ENCODE results near the gene LIMS1.
"Not testable (repeated sequence)": the region's sequence is repeated elsewhere in the genome, so short reads cannot be mapped to it uniquely, and the experiment has no call there.

The LIMS1 gene, protein sequence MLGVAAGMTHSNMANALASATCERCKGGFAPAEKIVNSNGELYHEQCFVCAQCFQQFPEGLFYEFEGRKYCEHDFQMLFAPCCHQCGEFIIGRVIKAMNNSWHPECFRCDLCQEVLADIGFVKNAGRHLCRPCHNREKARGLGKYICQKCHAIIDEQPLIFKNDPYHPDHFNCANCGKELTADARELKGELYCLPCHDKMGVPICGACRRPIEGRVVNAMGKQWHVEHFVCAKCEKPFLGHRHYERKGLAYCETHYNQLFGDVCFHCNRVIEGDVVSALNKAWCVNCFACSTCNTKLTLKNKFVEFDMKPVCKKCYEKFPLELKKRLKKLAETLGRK

GRCh38 chr2:108533832-108534583 is at the start of gene LIMS1:
TSS of gene LIMS1 (plus strand) at chr2:108534470. CDS start at chr2:108534563, 93 bp downstream.
- peak; percentile 87 to 91 for DNase-seq

- no peak for DNase-seq
Observed at GRCh38 chr2:108485253-108485652, 49.0 kb upstream of the LIMS1 start.

DNA sequence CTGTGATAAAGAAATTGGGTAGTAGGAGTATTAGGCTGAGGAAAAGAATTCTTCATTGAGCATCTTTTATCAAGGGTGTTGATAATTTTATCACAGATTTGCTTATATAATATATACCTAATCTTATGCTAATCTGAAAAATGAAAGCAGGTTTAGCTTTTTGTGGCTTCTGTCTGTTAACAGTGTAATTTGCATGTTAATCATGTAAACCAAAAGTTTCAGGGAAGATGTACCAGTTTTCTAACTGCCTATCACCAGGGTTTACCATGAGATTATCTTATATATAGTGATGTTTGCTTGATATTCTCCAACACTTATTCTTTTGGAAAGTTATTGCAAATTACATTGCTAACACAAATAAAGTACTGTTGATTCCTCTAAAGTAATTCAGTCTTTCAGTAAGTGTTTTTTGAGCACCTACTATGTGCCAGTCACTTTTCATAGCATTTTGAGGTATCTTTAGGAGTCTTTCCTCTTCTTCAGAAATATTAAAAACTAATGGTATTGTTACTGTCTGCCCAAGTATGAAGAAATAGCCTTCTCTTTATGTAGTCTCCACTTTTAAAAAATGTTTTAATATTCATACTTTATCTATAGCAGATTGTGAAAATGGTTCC is 43.7 kb upstream of the LIMS1 start:
- no peak for DNase-seq

GRCh38 chr2:108491848-108492247 is 42.4 kb upstream of the LIMS1 start:
- no peak for DNase-seq

- no peak for DNase-seq
Observed at GRCh38 chr2:108492364-108492763, 41.9 kb upstream of the LIMS1 start.

DNA sequence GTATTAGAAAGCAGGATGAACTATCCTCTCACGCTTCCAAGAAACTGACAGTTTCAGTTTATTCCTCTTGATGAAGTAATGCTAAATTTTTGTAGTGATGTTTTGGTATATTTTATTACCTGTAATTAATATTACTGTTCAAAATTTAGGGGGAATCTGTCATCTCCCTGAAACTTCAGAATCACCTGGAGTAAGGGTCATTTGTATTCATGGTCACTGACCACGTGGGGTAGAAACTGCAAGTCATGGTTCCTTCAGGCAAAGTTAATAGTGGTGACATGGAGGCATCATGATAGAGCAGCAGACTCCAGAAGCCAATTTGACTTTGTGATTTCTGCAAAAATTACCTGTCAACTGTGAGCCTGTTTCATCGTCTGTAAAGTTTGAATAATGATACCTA is 38.1 kb upstream of the LIMS1 start:
- DNase-seq = not testable (repeated sequence)

DNA sequence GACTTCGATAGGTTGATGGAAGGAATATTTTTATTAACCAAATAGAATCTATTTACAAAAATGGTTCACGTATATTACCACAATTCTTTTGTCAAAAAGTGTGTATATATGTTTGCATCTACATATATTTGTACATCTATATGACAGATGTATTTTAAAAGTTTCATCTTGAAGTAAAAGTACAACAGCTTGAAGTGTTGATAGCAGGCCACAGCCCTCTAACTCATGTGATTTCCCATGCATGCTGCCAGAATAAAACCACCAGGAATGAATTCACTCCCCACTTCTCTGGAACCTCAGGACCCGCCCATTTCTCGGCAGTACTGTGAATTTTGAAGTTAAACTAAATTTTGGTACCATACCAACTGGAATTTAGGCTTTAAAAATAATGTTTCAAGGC is 26.6 kb upstream of the LIMS1 start:
- not testable (repeated sequence) for DNase-seq

- not testable (repeated sequence) for DNase-seq
Observed at GRCh38 chr2:108512431-108512830, 21.8 kb upstream of the LIMS1 start.

- DNase-seq = not testable (repeated sequence)
Observed at GRCh38 chr2:108514478-108514877, 19.8 kb upstream of the LIMS1 start.

DNA sequence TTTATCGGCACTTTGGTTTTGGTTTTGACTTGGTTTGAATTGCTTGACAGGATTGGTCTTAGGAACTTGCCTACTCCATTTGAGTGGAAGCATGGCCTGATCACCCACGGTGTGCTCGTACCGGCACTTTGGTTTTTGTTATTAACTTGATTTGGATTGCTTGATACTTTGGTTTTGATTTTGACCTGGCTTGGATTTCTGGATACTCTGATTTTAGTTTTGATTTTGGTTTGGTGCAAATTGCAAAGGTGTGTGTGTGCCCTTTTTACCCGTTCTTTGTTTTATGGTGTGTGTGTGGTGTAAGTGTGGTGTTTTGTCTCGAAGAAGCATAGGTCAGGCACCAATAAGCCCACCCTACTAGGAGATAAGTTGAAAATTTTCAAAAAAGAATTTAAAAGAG is 9.6 kb upstream of the LIMS1 start:
- not testable (repeated sequence) for DNase-seq

DNA sequence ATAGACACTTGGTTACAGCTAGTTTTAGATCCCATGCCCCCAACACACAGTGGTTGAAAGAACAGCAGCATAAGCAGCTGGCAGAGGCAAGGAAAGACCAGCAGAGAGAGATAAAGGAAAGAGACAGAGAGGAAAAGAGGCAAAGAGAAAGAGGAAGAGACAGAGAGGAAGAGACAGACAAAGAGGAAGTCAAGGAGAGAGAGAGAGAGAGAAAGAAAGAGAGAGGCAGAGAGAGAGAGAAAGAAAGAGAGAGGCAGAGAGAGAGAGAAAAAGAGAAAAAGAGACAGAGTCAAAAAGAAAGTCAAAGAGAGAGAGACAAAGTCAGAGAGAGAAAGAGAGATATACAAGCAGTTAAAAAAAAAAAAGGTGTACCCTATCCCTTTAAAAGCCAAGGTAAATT is 9.0 kb upstream of the LIMS1 start:
- DNase-seq = not testable (repeated sequence)

- no peak for DNase-seq
Observed at GRCh38 chr2:108531674-108532055, 2.6 kb upstream of the LIMS1 start.

DNA sequence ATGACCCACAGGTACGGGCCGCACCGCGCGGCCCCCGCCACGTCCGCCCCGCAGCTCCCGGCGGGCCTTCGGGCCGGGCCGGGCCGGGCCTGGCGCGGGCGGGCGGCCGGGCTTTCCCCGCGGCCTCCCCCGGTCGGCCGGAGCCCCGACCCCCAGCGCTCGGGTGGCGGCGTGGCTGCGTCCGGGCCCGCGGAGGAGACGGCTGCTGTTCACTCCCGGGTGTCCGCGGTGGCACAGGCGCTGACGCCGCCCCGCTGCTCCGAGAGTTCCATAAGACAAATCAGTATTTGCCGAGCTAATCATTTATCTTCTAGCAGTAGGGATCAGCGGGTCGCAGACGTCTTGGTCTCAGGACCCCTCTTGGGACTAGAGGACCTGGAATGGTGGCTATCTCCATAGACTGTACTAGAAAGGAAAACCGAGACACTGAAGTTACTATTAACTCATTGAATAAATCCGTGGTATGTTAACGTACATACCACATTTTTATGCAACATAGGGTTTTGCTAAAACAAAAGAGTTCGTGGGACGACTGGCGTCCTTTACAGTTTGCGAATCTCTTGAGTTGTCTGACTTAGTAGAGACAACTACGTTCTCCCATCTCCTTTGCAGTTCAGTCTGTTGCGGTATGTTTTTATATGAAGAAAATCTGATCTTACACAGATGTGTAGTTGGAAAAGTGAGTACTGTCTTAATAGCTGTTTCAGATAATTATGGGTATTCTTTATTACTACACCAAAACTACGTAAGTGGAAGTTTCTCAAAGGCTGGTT is 500 bp downstream of the LIMS1 start:
- peak; percentile 31 to 36 for DNase-seq

DNA sequence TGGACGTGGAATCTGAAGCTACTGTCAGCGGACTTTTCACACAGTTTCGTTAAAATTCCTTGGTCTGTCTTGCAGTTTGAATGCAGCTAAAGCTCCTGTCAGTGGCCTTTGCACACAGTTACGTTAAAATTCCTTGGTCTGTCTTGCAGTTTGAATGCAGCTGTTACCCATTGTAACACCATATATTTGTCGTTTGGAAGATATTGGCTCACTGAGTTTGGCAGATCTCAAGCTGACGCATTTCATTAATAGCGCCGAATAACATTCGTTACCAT is 1.0 kb downstream of the LIMS1 start:
- no peak for DNase-seq

DNA sequence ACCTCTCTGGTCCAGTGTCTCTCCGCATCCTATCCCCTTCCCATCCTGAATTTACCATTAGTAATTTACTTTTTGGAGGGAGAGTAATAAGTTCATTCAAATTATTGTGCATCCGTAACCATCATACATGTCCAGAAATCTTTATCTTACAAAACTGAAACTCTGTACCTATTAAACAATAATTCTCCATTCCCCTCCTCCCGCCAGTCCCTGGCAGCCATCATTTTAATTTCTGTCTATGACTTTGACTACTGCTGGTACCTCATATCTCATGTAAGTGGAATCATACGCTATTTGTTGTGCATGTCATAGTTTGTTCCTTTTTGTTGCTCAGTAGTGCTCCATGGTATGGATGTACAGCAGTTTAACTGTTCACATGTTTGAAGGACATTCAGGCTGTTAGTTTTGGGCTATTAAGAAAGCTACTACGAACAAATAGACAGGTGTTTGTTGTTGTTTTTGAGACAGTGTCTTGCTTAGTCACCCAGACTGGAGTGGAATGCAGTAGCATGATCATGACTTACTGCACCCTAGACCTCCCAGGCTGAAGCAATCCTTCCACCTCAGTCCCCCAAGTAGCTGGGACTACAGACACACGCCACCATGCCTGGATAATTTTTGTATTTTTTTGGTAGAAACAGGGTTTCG is 2.0 kb downstream of the LIMS1 start:
- DNase-seq = no peak

- DNase-seq = no peak
Observed at GRCh38 chr2:108536911-108537310, 2.6 kb downstream of the LIMS1 start.

- no peak for DNase-seq
Observed at GRCh38 chr2:108538000-108538625, 3.8 kb downstream of the LIMS1 start.

DNA sequence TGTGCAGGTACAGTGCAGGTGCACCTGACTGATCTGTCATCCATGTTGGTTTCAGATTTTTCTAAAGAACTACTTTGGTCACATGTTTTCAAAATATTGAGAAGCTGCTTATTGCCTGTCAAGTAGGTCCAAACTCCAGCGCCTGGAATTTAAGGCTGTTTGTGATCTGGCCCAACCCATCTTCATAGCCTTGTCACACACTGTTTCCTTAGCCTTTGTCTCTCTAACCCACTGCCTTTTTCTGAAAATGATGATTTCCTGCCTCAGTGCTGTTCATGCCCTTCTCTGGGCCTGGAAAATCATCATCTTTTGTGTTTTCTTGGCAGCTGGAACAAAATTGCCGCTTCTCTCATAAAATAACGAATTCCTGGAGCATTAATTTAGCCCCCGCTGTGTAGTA is 7.2 kb downstream of the LIMS1 start:
- DNase-seq = no peak

- no peak for DNase-seq
Observed at GRCh38 chr2:108542071-108542470, 7.8 kb downstream of the LIMS1 start.

GRCh38 chr2:108547606-108548005 is 13.3 kb downstream of the LIMS1 start:
- no peak for DNase-seq

DNA sequence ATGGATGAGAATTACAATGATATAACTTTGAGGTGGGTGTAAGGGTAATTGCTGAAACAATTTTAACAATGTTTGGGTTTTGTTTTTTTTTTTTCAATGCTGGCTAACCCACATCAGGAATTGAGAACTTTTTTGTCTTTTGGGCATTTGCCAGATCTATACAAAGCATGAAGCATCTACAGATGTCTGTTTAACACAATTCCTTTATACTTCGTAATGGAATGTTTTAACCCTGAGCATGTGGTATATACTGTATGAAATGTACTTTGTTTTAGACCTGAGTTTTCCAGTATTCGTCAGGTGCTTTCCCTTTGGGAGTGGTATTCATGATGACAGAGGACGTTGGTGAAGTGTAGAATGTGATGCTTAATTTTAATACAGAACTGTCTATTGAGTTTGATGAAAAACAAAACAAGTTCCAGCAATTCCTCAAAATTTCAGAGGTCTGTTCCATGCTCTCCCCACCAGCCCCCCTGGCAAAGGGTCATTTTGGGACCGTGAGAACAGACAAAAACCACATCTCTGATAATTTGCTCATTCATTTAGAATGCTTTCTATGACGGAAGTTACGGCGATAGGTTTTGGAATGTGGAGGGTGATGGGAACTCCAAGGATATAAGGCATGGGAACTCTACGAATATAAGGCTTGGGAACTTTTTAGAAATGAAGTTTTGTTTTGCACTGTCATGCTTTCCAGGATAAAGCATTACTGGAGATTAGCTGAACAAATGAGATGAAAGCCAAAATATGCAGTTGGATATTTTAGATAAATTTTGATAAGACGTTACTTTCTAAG is 14.1 kb downstream of the LIMS1 start:
- DNase-seq = no peak

DNA sequence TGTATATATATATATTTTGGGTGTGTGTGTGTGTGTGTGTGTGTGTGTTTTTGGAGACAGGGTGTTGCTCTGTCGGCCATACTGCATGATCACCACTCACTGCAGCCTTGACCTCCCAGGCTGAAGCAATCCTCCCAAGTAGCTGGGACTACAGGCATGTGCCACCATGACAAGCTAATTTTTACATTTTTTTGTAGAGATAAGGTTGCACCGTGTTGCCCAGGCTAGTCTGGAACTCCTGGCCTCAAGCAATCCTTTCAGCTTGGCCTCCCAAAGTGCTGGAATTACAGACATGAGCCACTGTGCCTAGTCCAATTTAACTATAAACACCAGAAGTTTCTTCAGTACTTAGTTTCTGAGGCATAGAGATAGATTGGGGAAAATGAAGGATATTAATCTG is 18.3 kb downstream of the LIMS1 start:
- no peak for DNase-seq

Measured in activated CD4-positive, alpha-beta T cell treated with anti-CD3 and anti-CD28 coated beads for 4 hours (primary cell).